ENCODE data around the gene CRIM1. TPM values are rescaled to one million over a fixed set of nuclear protein-coding genes. Genes with fewer than 3 reads are reported as not detected.

CRIM1 gene
- total RNA-seq, 4 donors from 2014 or later, result 93.2 to 194 (median 119) TPM

DNA sequence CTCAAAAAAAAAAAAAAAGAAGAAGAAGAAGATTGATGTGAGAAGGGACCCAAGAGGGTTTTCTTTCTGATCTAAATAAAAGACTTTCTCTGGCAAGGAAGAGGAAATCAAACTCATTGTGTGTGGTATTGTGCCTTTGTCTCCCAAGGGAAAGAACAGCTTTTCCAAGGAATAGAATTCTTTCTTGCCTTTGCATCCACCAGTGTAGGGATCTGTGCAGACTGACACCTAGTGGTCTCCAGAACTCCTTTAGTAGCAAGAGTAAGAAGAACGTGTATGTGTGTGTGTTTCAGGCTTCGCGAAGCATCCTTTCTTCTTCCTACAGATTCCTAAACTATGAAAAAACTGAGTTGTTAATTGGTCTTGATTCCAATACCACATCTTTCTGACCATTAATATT is 33.5 kb upstream of the CRIM1 start:
- no peaks in the 10 kb centered on the region for H3K27me3 ChIP-seq
- H3K4me3 ChIP-seq, result no peak overlapping the region
- no peak for TF ChIP-seq POLR2A (IDR thresholded peaks at IDR 0.05)
- TF ChIP-seq, protein P1, sequence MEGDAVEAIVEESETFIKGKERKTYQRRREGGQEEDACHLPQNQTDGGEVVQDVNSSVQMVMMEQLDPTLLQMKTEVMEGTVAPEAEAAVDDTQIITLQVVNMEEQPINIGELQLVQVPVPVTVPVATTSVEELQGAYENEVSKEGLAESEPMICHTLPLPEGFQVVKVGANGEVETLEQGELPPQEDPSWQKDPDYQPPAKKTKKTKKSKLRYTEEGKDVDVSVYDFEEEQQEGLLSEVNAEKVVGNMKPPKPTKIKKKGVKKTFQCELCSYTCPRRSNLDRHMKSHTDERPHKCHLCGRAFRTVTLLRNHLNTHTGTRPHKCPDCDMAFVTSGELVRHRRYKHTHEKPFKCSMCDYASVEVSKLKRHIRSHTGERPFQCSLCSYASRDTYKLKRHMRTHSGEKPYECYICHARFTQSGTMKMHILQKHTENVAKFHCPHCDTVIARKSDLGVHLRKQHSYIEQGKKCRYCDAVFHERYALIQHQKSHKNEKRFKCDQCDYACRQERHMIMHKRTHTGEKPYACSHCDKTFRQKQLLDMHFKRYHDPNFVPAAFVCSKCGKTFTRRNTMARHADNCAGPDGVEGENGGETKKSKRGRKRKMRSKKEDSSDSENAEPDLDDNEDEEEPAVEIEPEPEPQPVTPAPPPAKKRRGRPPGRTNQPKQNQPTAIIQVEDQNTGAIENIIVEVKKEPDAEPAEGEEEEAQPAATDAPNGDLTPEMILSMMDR (IDR thresholded peaks at IDR 0.05 in 4 of 5, conservative IDR thresholded peaks at IDR 0.05 in 1 of 5), result peak in 1 of 5 experiments; percentile 10
- peaks cover 0 to 4% of the 10 kb centered on the region in 2 donors for H3K4me1 ChIP-seq
- no peaks in the 10 kb centered on the region for H3K36me3 ChIP-seq
- no peaks in the 10 kb centered on the region for H3K9me3 ChIP-seq
- DNase-seq, result no peak
- in situ Hi-C loops (cut with MboI; ENCODE audit: low sequenced_read_pairs in 4 of 4), result no loop called here
- H3K27ac ChIP-seq, result no peak overlapping the region
- intact Hi-C loops (cut with DNase I; ENCODE audit: low total_unique reads), result no loop called here
- ATAC-seq, result no peak

DNA sequence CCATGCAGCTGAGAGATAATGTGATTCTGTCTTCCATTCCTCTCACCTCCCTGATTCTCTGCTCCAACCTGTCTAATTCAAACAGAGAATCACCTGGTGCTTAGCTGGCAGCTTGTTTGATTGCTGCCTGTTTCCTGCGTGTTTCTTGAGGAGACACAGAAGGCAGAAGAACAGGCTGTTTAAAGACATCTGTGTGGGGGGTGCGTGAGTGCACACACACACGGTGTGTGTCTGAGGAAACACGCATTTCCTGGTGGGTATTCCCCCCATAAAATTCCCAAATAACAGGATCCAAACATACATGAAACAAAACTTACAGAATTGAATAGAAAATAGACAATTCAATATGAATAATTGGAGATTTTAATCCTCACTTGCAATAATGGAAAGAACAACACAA is 29.3 kb upstream of the CRIM1 start:
- in situ Hi-C loops (cut with MboI; ENCODE audit: low sequenced_read_pairs in 4 of 4), result no loop called here
- TF ChIP-seq, protein P1 (IDR thresholded peaks at IDR 0.05 in 4 of 5, conservative IDR thresholded peaks at IDR 0.05 in 1 of 5), result no peak
- TF ChIP-seq POLR2A (IDR thresholded peaks at IDR 0.05), result no peak
- Histone ChIP-seq H3K4me3 (no peak overlapping the region), H3K36me3 (no peaks in the 10 kb centered on the region), H3K4me1 (no peaks in the 10 kb centered on the region), H3K27ac (no peak overlapping the region), H3K9me3 (no peaks in the 10 kb centered on the region), H3K27me3 (no peaks in the 10 kb centered on the region)
- ATAC-seq, result no peak
- DNase-seq, result no peak
- intact Hi-C loops (cut with DNase I; ENCODE audit: low total_unique reads), result no loop called here

DNA sequence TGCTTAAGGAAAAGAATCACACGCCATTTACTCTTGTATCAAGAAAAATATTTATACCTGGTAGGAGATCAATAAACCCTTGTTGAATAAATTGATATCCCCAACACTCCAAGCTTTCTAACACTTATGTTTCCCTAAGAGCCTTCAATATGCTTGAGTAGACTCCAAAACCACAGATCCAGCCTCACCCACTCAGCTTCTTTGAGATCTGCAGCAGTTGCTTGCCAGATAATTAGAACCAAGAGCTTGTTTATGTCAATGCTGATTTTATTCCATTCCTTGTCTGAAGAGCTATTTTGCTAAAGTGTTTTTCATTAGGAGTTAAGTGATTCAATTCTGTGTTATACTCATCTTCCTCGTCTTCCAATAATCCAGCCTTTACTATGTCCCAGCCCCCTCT is 26.3 kb upstream of the CRIM1 start:
- ATAC-seq (no peak), DNase-seq (no peak)
- Histone ChIP-seq H3K9me3 (no peaks in the 10 kb centered on the region), H3K27me3 (no peaks in the 10 kb centered on the region), H3K27ac (no peak overlapping the region), H3K4me1 (no peaks in the 10 kb centered on the region), H3K4me3 (no peak overlapping the region), H3K36me3 (no peaks in the 10 kb centered on the region)
- in situ Hi-C loops (cut with MboI; ENCODE audit: low sequenced_read_pairs in 4 of 4), result no loop called here
- TF ChIP-seq, protein P1 (IDR thresholded peaks at IDR 0.05 in 4 of 5, conservative IDR thresholded peaks at IDR 0.05 in 1 of 5), result no peak
- no peak for TF ChIP-seq POLR2A (IDR thresholded peaks at IDR 0.05)
- intact Hi-C loops (cut with DNase I; ENCODE audit: low total_unique reads), result no loop called here

DNA sequence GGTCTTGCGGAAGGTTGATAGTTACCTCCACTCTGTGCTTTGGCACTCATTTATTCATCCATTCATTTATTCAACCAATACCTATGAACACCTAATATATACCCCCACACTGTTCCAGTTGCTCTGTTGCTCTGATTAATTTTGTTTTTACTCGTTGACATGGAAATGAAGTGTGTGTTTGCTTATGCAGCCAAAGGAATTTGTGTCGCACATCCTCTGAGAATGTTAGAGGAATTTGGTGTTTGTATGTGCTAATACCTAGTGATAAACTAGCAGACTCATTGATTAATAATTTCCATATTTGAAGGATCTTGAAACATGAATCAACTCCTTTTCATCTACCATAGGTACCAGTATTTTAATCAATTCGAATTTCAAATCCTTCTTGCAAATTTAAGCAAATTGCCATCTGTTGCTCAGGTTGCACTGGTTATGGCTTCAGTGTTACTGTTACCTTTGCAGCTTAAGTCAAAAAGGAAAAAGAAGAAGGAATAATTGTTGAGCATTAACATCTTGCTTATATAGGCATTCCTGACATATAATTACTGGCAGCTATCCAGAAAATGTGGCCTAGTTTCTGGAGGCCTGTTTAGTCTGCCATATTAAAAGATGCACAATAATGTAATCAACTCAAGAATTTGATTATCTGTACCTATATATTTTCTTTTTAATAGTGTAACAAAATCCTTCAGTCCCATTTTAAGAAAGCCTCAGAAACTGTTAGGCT is 25.7 kb upstream of the CRIM1 start:
- DNase-seq, result no peak

More for the DNA sequence above, 25.7 kb upstream of the CRIM1 start:
- Histone ChIP-seq H3K4me3 (no peak overlapping the region), H3K4me1 (no peaks in the 10 kb centered on the region), H3K27me3 (no peaks in the 10 kb centered on the region), H3K9me3 (no peaks in the 10 kb centered on the region), H3K36me3 (no peaks in the 10 kb centered on the region), H3K27ac (no peak overlapping the region)
- intact Hi-C loops (cut with DNase I; ENCODE audit: low total_unique reads) (no loop called here), in situ Hi-C loops (cut with MboI; ENCODE audit: low sequenced_read_pairs in 4 of 4) (no loop called here)
- no peak for ATAC-seq
- TF ChIP-seq, protein P1 (IDR thresholded peaks at IDR 0.05 in 4 of 5, conservative IDR thresholded peaks at IDR 0.05 in 1 of 5), result no peak
- TF ChIP-seq POLR2A (IDR thresholded peaks at IDR 0.05), result no peak
